ENCODE data around the gene GLDN. TPM values are rescaled to one million over a fixed set of nuclear protein-coding genes. Genes with fewer than 3 reads are reported as not detected.

GLDN gene
- total and polyA plus RNA-seq, 2 of the 8 experiments (the other 6 are each of a cell fraction or from before 2014, with no cell fraction given), result 0.24 to 0.50 TPM

- no peak overlapping the region for H2BK15ac ChIP-seq (ENCODE audit: low read length)
- H3K27ac ChIP-seq (ENCODE audit: low read depth, low read length), result no peak overlapping the region
- no peak overlapping the region for H2BK120ac ChIP-seq (replicated peaks; ENCODE audit: low read depth, low read length)
- H2AFZ ChIP-seq (ENCODE audit: low read length), result no peak overlapping the region
- H3K27me3 ChIP-seq (replicated peaks in 1 of 4; ENCODE audit: control insufficient read depth in 3 of 4, extremely low read depth in 1 of 4, insufficient read depth in 3 of 4, low read length in 3 of 4), result no peaks in the 10 kb centered on the region
- no peaks in the 10 kb centered on the region for H3K79me1 ChIP-seq (ENCODE audit: low read depth, low read length)
- WGBS, 2 experiments (ENCODE audit: extremely low coverage in 1 of 2, insufficient coverage in 1 of 2, insufficient read length in 1 of 2, insufficient replicate concordance in 2 of 2, low coverage in 1 of 2, low lambda C conversion rate in 2 of 2, missing lambda C conversion rate in 1 of 2), result 89% methylated on average over 4 of the region's 4 CpGs; no CpG with 5 or more reads in 1 of the 2 experiments
- H3K36me3 ChIP-seq (ENCODE audit: control insufficient read depth in 2 of 4, insufficient read depth in 4 of 4, low read length in 3 of 4), result 0 out of 8 replicates have a peak, but pooled peaks cover 0 to 4% (median 0%) of the 10 kb centered on the region in 4 experiments
- H4K20me1 ChIP-seq (replicated peaks in 1 of 2; ENCODE audit: control insufficient read depth in 1 of 2, insufficient read depth in 2 of 2, low read length in 2 of 2), result no peaks in the 10 kb centered on the region
- H3K9me3 ChIP-seq (ENCODE audit: insufficient read depth in 2 of 2, low read depth in 1 of 2, low read length in 1 of 2), result no peaks in the 10 kb centered on the region
- H3K4me3 ChIP-seq (ENCODE audit: extremely low read depth in 1 of 4, insufficient read depth in 2 of 4, low read depth in 3 of 4, low read length in 4 of 4), result no peak overlapping the region
- CTCF ChIA-PET (ENCODE audit: partially characterized antibody), result interaction anchor here (0.8 to 1.2 kb wide), 2 partner anchors 36 to 52 kb away, joined by 3 read pairs; no protein-coding TSS in a partner anchor
- TF ChIP-seq TCF12 (IDR thresholded peaks at IDR 0.05; ENCODE audit: low read depth, low read length) (no peak), JUND (IDR thresholded peaks at IDR 0.05; ENCODE audit: low read length) (no peak), MAFK (IDR thresholded peaks at IDR 0.05; ENCODE audit: low read depth, low read length) (no peak), CBX5 (IDR thresholded peaks at IDR 0.05; ENCODE audit: low read depth, low read length) (no peak), SIRT6 (IDR thresholded peaks at IDR 0.05; ENCODE audit: low read length) (no peak), BACH1 (IDR thresholded peaks at IDR 0.05; ENCODE audit: low read length) (no peak), EGR1 (IDR thresholded peaks at IDR 0.05; ENCODE audit: borderline replicate concordance, low read depth, low read length) (no peak), SUZ12 (IDR thresholded peaks at IDR 0.05; ENCODE audit: low read length) (no peak), CREB1 (IDR thresholded peaks at IDR 0.05) (no peak), POLR2A (IDR thresholded peaks at IDR 0.05; ENCODE audit: control extremely low read depth in 1 of 2, low read depth in 2 of 2, low read length in 2 of 2) (no peak)
- TF ChIP-seq, protein P1, sequence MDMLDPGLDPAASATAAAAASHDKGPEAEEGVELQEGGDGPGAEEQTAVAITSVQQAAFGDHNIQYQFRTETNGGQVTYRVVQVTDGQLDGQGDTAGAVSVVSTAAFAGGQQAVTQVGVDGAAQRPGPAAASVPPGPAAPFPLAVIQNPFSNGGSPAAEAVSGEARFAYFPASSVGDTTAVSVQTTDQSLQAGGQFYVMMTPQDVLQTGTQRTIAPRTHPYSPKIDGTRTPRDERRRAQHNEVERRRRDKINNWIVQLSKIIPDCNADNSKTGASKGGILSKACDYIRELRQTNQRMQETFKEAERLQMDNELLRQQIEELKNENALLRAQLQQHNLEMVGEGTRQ (IDR thresholded peaks at IDR 0.05; ENCODE audit: low read length), result no peak
- H3K18ac ChIP-seq (ENCODE audit: extremely low read depth, low read length), result no peak overlapping the region
- no peak overlapping the region for H2AK5ac ChIP-seq (ENCODE audit: low read depth, low read length)
- no peak overlapping the region for H4K5ac ChIP-seq (ENCODE audit: insufficient read length, low read depth, low read length)
- H3K4me1 ChIP-seq (replicated peaks in 1 of 4; ENCODE audit: control insufficient read depth in 3 of 4, insufficient read depth in 4 of 4, low read length in 3 of 4), result no peaks in the 10 kb centered on the region
- no peak overlapping the region for H3K14ac ChIP-seq (ENCODE audit: insufficient read length)
- H3K4me2 ChIP-seq (ENCODE audit: insufficient read depth in 1 of 2, low read depth in 2 of 2, low read length in 2 of 2), result no peak overlapping the region
- FAIRE-seq (no peak), DNase-seq (ENCODE audit: low read depth in 1 of 2, low spot score in 2 of 2) (no peak)
- no peak overlapping the region for H3K56ac ChIP-seq (replicated peaks; ENCODE audit: insufficient read length, low read depth, low read length)
- H2BK20ac ChIP-seq (ENCODE audit: low read length), result no peak overlapping the region
- H3K9ac ChIP-seq (replicated peaks in 1 of 4; ENCODE audit: extremely low read depth in 1 of 4, low read depth in 3 of 4, low read length in 3 of 4), result no peak overlapping the region
- no peak overlapping the region for H2BK12ac ChIP-seq (ENCODE audit: low read depth, low read length)
- no peak overlapping the region for H4K8ac ChIP-seq (ENCODE audit: extremely low read depth, insufficient read depth, low read length)
- no peak overlapping the region for H4K91ac ChIP-seq (replicated peaks; ENCODE audit: insufficient read length, low read length)
- H3K4ac ChIP-seq (replicated peaks; ENCODE audit: insufficient read length, low read depth, low read length), result no peak overlapping the region
- H3K23me2 ChIP-seq (ENCODE audit: low read depth, low read length), result no peaks in the 10 kb centered on the region
- H3K23ac ChIP-seq (ENCODE audit: insufficient read length), result no peak overlapping the region
- H2BK5ac ChIP-seq (ENCODE audit: low read depth, low read length), result no peak overlapping the region
- no peaks in the 10 kb centered on the region for H3K79me2 ChIP-seq (ENCODE audit: control insufficient read depth in 1 of 2, insufficient read depth in 2 of 2, low read length in 2 of 2)
- POLR2A ChIA-PET (ENCODE audit: partially characterized antibody), result no interaction called here
These were observed 106.6 kb downstream of the GLDN start for GRCh38 chr15:51447855-51448621.
